A673 (cell line): ENCODE measurements around the gene CTXN2.
A peak's percentile ranks its signal among the peaks of the same experiment; 100 is the strongest.

Experiments used
- CTCF ChIP-seq: fragments of 300-800, 200-600 bp; sonication (generic); conservative IDR thresholded peaks from 2 replicates; pipeline ENCODE4 v1.5.1; 2017; ENCODE audit warnings: low read depth, mild to moderate bottlenecking, antibody characterized with exemption, low read length, moderate library complexity, mixed read lengths
- EZH2 ChIP-seq: fragments of 200-600 bp; sonication (generic); IDR thresholded peaks from 2 replicates; pipeline ENCODE4 v1.6.1; 2017; ENCODE audit warnings: borderline replicate concordance, low read depth, mild to moderate bottlenecking, mixed read lengths, antibody characterized with exemption, low read length; ENCODE audit not compliant: poor library complexity, severe bottlenecking

- TF ChIP-seq EZH2 (no peak), CTCF (peak; percentile 76)
Measured at GRCh38 chr15:48250640-48251076, 59.2 kb downstream of the CTXN2 start.
